Stimulated activated CD8-positive, alpha-beta memory T cell treated with anti-CD3 and anti-CD28 coated beads, Interleukin-4, amount 100 ng/mL, for 4 hours (primary cell): ENCODE measurements around the gene GRID1.

Source experiments
- DNase-seq, 2 donors: peaks; one replicate each; pipeline ENCODE4 v3.0.0-alpha.2; 2020; ENCODE audit warnings: low read depth in 2 of 2, low spot score in 1 of 2

GRID1 gene

DNA sequence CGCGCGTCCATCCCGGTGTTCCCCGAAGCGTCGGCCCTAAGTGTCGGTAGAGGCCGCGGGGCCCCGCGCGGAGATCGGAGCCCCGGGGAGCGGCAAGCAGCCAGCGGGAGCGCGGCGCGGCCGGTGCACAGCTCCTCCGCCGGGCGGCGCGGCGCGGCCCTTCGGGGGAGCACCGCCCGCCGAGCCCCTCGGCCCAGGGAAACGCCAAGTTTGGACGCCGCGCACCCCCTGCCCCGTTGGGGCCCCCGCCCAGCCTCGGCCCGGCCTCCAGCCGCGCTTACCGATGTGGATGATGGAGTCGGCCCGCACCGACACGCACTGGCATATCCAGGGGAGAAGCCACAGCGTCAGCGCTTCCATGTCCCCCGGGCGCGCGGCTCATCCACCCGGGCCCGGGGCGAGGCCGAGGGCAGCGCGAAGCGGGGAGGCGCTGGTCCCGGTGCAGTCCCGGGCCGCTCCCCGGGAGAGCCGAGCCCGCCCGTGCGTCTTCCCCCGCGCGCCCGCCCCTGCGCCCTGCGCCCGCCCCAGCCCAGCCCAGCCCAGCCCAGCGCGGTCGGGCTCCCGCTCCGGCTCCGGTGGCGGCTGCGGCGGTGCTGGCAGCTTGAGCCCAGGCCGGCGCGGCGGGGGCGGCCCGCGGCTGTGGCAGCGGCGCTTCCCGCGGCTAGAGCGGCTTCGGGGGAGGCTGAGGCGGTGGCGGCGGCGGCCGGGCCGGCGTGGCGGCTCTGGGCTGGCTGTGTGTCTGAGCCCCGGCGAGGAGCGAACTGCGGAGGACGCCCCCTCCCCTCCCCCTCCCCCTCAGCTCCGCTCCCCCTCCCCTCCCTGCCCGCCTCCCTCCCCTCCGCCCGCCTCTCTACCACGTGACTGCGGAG, at the start of gene GRID1:
Gene GRID1, minus strand, starts transcription at position 763 of the 869 bp plus-strand sequence.
- no peak for DNase-seq

DNA sequence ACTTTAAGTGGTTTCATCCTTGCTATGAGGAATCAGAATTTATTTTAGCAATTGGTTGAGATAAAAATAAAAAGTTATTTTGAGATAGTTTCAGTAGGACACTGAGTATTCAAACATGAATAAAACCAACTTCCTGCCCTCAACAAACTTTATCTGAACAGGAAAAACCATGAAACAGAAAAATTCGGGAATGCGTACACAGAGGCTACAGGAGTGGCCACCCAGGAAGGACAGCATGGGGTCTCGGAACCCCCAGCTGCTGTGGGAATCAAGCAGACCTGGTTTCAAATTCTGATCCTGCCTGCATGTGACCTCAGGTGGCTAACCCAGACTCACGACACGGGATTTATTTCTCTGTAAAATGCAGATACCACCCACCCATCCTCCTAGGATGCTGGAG, 49.0 kb upstream of the GRID1 start:
- DNase-seq: no peak

DNA sequence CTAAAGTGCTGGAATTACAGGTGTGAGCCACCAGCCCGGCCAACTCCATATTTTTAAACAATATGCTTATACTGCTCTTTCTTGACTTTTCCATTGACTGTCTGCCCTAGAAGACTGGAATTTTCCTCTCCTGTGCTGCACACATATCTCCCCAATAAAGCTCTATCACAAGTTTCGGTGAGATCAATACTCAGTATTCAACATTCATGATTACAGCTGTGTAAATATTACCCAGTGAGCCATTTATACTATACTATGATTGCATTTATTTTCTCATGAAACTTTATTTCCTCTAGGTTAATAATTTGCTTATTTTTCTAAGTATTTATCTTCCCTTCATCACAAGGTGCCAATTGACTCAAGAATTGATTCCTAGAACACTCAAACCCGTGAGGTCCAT, 48.5 kb upstream of the GRID1 start:
- no peak for DNase-seq

DNA sequence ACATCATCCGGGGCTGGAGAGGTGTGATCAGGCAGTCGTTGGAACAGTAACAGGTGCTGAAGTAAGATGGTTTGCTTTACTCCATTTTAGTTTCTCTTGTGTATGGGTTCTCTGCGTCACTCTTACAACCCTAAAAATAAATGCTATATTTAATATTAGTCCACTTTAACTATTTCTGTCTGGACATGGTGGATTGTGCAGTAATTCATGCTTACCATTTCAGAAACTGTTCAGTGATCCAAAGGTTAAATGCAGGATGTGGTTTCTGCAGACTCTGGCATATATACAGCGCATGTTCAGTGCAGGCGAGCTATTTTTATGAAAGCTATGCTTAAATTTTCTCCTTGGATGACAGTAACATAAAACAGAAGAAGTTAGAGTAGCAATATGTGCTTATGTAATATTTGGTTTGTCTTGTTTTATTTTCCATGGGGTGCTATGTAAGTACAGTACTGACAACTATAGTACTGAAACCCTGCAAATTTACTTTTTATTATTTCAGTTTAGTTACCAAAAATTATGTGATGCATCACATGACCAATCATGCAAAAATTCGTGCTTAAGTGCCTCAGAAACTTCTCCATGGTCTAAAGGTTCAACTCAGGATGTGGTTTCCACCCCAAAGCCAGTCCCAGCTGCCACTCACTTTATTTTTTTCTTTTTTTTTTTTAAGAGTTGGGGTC, 46.6 kb upstream of the GRID1 start:
- no peak for DNase-seq

DNA sequence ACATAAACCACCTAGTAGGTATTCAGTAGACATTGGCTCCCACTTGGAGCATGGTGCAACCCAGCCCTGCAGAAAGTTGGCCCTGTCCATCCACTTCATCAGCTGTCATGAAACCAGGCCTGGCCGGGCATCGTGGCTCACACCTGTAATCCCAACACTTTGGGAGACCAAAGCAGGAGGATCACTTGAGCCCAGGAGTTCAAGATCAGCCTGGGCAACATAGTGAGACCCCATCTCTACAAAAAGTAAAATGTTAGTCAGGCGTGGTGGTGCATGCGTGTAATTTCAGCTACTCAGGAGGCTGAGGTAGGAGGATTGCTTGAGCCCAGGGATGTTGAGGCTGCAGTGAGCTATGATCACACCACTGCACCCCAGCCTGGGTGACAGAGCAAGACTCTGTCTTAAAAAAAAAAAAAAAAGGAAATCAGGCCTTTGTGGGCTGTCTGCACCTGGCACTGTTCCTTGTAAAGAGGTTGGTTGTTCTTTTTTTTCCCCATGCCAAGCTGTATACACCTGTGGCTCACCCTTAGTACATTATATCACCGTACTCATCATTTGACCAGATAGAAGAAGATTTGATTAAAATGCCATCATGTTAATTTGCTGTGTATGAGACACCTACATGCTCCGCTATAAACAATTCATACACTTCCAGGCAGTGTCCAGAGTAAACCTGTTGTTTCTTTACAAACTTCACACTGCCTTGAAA, 45.4 kb upstream of the GRID1 start:
- no peak for DNase-seq

DNA sequence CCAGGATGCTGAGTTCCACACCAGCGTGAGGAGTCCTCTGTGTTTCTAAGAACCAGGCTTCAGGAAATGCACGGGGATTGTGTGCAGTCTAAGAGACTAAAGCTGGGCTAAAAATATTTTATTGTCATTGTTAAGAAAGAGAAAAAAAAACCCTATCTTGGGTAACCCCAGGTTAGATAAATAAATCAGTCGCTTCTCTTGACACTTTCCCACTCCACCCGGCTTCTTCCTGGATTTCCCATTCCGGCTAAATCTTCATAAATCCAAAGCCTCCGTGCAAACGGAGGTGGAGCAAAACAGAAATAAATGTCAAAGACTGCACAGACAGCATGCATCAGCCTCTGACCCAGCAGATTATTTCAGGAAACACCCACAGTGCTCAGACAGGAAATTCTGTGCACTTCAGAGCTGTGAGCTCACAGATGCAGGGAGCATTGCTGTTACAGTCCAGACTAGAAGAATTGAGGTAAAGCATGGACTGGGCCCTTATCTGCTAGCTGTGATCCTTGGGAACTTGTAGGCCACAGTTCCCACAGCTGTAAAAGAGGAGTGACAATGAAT, 44.8 kb upstream of the GRID1 start:
- DNase-seq: peak in 1 of 2 donors; percentile 4

DNA sequence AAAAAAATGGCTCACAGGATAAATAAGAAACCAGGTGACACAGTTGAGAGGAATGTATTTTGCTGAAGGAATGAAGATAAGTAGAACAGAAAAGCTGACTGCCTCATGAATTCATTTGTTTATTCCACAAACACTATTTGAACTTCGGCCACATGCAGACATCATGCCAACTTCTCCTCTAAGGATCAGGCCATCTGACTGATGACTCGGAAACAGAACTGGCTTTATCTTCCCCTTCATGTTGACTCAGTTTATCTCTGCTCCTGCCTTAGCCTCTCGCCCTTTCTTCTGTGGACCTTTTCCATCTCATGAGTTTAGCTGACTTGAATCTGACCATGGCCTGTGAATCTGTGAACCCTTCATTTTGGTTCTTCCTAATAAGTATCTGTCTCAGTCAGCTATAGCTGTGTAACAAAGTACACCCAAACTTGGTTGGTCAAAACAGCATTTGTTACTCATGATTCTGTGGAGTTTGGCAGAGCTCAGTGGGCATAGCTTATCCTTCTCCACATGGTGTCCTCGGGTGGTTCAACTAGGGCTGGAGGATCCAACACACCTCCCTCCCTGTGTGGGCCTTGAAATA, 44.0 kb upstream of the GRID1 start:
- DNase-seq: no peak

DNA sequence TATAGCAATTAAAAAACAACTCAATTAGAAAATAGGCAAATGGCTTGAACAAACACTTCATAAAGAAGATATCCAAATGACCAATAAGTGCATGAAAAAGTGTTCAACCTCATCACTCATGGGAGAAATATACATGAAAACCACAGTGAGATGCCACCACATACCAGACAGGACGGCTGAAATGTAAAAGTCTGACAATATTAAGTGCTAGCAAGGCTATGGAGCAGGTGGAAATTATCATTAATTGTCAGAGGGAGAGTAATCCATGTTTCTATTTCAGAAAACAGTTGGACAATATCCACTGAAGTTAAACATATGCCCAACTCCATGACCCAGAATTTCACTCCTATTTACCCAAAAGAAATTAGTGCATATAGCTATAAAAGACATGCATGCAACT, 42.6 kb upstream of the GRID1 start:
- no peak for DNase-seq

DNA sequence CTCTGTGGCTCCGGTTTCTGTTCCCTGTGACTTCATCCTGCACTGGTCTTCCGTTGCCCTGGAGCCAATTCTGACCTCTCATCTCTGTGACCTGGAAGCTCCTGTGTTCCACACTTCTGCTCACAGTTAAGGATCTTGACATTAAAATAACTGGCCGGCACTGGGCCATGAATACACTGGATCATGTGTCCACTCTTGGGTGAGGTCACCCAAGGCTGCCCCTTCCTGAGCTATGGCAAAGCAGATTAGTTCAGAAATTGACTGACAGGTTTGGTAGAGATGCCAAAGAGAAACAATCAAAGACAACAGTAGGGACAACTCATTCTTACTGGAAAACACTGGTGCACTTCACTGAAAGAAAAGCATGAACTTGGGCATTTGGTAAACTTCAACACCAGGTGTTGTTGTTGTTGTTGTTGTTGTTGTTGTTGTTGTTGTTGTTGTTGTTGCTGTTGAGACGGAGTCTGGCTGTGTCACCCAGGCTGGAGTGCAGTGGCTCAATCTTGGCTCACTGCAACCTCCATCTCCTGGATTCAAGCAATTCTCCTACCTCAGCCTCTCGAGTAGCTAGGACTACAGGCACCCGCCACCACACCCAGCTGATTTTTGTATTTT, 36.7 kb upstream of the GRID1 start:
- DNase-seq: no peak

DNA sequence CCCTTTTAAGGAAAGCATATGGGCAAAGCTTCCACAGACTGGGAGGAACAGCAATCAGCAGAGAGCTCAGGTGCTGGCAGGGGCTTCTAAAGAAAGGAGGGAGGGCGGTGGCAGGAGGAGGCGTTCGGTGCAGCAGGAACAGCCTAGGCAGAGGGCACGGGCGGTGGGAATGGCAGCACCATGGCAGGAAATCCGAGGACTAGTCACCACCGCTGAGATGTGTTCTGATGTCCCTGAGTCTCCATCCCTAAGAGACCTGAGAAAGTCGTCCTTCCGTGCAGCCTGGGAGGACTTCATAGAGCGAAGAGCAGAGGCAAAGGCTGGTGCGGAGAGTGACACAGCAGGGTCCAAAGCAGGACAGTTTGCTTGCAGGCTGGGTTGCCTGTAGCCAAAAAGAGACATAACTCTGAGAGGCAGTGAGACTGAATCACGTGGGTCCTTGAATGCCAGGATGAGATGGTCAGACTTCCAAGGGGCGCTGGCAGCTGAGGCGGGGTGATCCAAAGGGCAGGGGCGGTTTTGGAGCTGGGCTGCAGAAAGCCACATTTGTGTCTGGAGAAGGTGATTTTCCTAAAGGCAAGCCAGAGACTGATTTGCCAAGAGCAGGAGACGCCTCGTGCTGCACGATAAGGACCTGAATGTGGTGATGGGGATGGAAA, 35.8 kb upstream of the GRID1 start:
- DNase-seq: no peak

DNA sequence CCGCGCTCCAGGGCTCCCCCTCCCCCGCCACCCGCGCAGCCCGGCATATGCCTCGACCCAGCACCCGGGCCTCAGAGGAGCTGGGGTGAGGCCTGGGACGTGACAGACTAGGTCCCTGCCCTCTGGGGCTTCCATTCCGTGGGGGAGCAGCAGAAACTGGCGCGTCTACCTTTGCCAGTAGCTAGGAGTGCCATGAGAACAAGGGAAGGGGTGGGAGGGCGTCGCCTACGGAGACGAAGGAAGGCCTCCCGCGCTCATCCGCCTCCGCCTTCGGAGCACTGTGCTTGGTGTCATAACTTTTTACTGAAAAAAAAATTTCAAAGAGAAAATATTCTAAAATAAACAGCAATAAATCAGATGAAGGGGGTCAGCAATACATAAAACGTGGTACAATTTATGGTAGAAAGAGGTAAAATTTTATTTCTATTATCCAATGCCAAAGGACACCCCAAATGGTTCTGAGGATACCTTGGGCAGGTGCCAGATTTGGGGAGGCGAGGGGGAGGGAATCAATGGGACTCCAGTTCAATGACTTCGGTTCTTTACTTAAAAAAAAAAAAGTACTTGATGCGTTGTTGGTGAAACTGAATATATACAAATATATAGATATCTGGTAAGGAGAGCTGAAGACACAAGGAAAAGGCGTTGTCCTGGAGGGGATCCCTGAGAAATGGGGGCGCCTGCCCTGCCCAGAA, 35.1 kb upstream of the GRID1 start:
- peak in 1 of 2 donors; percentile 9 for DNase-seq

DNA sequence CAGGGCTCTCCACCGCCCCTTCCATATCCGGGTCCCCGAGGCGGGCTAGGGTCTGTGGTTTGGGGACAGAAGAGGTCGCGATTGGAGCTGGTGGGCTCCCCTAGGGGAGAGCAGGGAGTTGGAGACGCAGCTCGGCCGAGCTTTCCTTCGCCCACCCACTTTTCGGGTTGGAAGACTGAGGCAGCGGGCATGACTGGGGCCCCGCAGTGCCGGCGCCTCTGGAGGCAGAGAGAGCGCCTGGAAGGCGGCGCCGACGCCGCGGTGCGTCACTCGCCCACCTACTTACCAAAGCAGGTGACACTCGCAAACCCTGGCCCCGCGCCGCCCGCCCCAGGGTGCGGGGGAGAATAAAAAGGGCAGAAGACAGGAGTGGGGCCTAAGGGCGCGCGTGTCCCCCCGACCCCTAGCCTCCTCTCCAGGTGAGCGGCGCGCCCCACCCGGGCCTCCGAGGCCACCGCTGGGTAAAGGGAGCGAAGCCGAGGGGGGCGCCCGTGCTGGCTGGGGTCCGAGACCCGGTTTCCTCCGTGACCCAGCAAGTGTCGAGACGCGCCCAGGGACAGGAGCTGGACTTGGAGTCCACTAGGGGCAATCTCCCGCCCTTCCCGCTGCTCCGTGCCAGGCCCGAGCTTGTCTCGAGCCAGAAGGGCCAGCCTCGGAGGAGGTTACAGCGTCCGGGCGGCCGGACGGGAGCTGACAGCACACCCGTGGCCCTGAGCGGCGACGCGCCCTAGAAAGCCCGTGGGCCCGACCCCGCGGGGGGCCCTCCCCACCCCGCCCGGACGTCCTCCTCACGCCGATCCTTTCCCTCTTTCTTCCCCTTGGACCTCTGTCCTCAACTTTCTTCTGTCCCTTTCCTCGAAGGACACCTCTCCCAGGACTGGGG, 34.4 kb upstream of the GRID1 start:
- DNase-seq: peak; percentile 45 to 65

DNA sequence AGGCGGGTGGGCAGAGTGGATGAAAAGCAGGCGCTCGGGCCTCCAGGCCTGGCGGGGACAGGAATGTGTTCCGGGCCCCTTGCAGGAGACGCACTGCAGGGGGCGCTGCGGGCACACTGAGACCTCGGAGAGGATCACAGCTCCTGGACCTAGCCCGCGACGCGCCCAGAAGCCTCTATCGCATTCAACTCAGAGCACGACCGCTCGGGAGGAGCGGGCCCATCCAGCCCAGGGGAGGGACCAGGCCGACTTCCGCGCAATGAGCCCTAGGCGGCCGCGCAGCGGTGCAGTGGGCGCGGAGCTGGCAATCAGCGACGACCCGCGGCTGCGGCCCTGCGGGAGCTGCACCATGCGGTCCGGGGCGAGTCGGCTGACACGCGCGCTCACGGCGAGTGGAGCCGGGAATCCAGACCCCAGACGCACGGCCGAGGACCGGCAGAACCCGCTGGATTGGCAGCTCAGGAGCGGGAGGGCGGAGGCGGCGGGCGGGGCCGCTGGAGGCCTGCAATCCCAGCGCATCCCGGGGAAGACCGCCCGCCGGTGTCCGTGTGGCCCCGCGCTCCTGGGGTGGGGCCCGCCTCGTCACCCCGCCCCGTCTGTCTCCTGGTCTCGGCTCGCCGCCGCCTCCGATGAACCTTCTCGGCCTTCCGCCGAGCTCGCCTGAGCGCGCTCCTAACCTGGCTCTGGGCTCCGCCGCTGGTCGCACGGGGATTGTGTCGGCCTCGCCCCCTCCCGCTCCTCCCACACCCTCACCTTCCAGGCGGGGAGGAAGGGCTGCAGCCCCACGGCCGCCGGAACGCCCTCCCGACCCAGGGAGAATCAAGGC, 33.5 kb upstream of the GRID1 start:
- DNase-seq: peak; percentile 80 to 93

DNA sequence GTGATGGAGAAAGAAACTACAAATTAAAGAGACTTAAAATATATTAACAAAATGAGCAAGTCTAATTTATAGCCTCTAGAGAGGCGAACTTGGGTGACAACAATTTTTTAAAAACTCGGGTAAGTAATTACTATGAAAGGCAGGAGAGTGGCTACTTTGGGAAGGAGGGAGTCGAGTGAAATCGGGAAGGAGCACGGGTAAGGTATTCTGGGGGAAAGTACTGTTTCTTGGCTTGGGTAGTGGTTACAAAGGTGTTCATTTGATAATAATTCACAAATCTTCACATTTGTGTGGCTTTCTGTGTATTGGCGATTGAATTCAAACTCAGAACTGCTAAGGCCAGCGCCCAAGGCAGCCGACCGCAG, 32.9 kb upstream of the GRID1 start:
- no peak for DNase-seq

DNA sequence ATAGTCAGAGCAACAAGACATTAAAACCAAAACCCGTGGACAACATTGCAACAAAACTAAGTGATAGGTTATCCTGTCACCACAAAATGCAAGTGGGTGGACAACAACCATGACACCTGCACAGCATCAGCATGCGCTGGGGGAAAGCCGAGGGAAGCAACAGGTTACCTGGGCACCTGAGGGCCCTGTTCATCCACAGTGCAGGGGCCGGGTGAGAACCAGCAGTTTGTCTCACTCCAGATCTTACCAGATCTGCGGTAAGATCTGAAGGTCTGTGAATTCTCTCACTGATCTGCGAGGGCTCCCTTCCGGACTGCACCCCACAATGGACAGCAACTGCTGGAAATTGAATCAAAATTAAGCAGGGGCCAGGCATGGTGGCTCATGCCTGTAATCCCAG, 30.5 kb upstream of the GRID1 start:
- no peak for DNase-seq

DNA sequence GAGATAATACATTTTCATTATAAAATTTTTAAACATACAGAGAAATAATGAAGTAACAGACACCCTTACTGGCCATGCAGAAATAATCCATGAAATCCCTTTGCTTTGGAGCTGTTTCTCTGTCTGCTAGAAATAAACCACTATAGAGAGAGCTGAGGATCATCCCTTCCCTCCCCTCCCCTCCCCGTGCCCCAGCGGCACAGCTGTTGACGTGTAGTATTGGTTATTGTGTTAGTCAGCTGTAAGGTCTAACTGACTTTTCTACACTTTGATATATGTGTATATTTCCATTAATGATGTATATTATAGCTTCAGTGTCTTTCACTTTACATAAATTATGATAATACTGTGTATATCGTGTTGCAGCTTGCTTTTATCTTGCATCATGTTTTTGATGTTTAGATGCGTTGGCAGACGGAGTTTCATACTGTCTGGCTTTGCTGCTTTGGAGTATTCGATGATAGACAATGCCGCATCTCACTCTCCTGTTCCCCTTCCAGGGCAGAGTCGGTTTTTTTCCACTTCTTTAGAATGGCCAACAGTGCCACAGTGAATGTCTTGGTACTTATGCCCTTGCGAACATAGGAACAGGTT, 27.4 kb upstream of the GRID1 start:
- no peak for DNase-seq

DNA sequence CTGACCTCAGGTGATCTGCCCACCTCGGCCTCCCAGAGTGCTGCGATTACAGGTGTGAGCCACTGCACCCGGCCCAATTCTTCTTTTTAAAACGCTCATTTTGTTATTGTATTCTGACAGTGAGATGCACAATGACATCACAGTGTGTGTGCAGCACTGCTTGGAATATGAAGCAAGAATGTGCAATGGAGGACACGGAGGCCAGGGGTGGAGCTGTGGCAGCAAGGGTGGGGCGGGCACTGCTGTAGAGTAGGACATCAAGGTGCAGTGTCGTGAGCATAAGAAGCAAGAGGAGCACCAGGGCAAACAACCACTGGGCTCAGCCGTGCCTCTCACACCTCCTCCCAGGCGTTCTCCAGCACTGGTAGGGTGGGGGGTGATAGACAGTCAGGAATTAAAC, 26.8 kb upstream of the GRID1 start:
- no peak for DNase-seq

DNA sequence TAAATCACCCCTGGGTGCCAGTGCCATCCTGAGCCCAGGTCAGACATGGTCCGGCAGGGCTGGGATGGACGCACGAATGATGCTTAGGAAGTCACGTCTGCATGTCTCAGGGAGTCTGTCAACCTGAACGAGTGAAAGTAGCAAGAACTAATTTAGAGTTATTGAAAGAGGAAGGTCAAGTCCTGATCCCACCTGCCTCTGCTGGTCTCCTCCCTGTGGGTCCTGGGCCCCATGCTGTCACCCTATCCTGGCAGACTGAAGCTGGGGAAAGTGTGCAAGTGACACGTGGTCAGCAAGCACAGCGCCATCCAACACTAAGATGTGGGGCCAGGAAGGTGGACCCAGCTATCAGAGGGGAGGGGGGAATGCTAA, 26.1 kb upstream of the GRID1 start:
- no peak for DNase-seq
